Measurements from ENCODE around the gene MED29.
A peak's percentile ranks its signal among the peaks of the same experiment; 100 is the strongest.

The MED29 gene

GRCh38 chr19:39410017-39410830, 19.0 kb downstream of the MED29 start:
- peak; percentile 49 to 68 for DNase-seq (ENCODE audit: low read depth in 1 of 2, low spot score in 1 of 2)

- DNase-seq (ENCODE audit: low read depth in 1 of 2, low spot score in 1 of 2) = no peak
Observed at GRCh38 chr19:39410831-39411080, 19.6 kb downstream of the MED29 start.

- DNase-seq (ENCODE audit: low read depth in 1 of 2, low spot score in 1 of 2) = peak in 1 of 2 donors; percentile 42
Observed at GRCh38 chr19:39411081-39411831, 20.1 kb downstream of the MED29 start.

- peak; percentile 82 for DNase-seq (ENCODE audit: low read depth in 1 of 2, low spot score in 1 of 2)
Observed at GRCh38 chr19:39411832-39412099, 20.6 kb downstream of the MED29 start.

- peak; percentile 95 to 99 for DNase-seq (ENCODE audit: low read depth in 1 of 2, low spot score in 1 of 2)
Observed at GRCh38 chr19:39412100-39412866, 21.1 kb downstream of the MED29 start, which contains the start of gene PLEKHG2. TSS of gene PLEKHG2 (plus strand) at chr19:39412669. CDS start at chr19:39414087, 1,418 bp downstream.

- no peak for DNase-seq (ENCODE audit: low read depth in 1 of 2, low spot score in 1 of 2)
Observed at GRCh38 chr19:39412867-39413271, 21.7 kb downstream of the MED29 start.

GRCh38 chr19:39413272-39413910, 22.2 kb downstream of the MED29 start:
- DNase-seq (ENCODE audit: low read depth in 1 of 2, low spot score in 1 of 2) = no peak

- no peak for DNase-seq (ENCODE audit: low read depth in 1 of 2, low spot score in 1 of 2)
Observed at GRCh38 chr19:39413911-39414608, 22.9 kb downstream of the MED29 start.

- DNase-seq (ENCODE audit: low read depth in 1 of 2, low spot score in 1 of 2) = no peak
Observed at GRCh38 chr19:39415111-39416046, 24.2 kb downstream of the MED29 start.

GRCh38 chr19:39416152-39417120, 25.3 kb downstream of the MED29 start:
- no peak for DNase-seq (ENCODE audit: low read depth in 1 of 2, low spot score in 1 of 2)

- DNase-seq (ENCODE audit: low read depth in 1 of 2, low spot score in 1 of 2) = no peak
Observed at GRCh38 chr19:39417463-39418181, 26.4 kb downstream of the MED29 start.

GRCh38 chr19:39419003-39419402, 27.8 kb downstream of the MED29 start:
- DNase-seq (ENCODE audit: low read depth in 1 of 2, low spot score in 1 of 2) = no peak

- DNase-seq (ENCODE audit: low read depth in 1 of 2, low spot score in 1 of 2) = no peak
Observed at GRCh38 chr19:39420769-39421168, 29.6 kb downstream of the MED29 start.

- no peak for DNase-seq (ENCODE audit: low read depth in 1 of 2, low spot score in 1 of 2)
Observed at GRCh38 chr19:39422020-39422419, 30.8 kb downstream of the MED29 start.

- no peak for DNase-seq (ENCODE audit: low read depth in 1 of 2, low spot score in 1 of 2)
Observed at GRCh38 chr19:39423258-39424086, 32.3 kb downstream of the MED29 start.

GRCh38 chr19:39424934-39425333, 33.8 kb downstream of the MED29 start:
- no peak for DNase-seq (ENCODE audit: low read depth in 1 of 2, low spot score in 1 of 2)

GRCh38 chr19:39425744-39426143, 34.6 kb downstream of the MED29 start:
- DNase-seq (ENCODE audit: low read depth in 1 of 2, low spot score in 1 of 2) = no peak

Data from stimulated activated CD4-positive, alpha-beta T cell treated with anti-CD3 and anti-CD28 coated beads, Interleukin-15, amount 100 ng/mL, for 1 hour (primary cell).